ENCODE results near the gene ADGRL3. TPM values are rescaled to one million over a fixed set of nuclear protein-coding genes. Genes with fewer than 3 reads are reported as not detected.

Gene ADGRL3
- total RNA-seq, 1 experiment from 2014 or later, result 1.0 TPM

- in situ Hi-C loops (cut with HindIII; ENCODE audit: low pct_unique_long_range_greater_than_20kb, low sequenced_read_pairs), result no loop called here
- no peak for DNase-seq (ENCODE audit: low read depth, low spot score)
Observed at GRCh38 chr4:61246034-61246433, 45.9 kb downstream of the ADGRL3 start.

- in situ Hi-C loops (cut with HindIII; ENCODE audit: low pct_unique_long_range_greater_than_20kb, low sequenced_read_pairs), result no loop called here
Observed at GRCh38 chr4:61248705-61249104, 48.6 kb downstream of the ADGRL3 start.

GRCh38 chr4:61251129-61251528 is 51.0 kb downstream of the ADGRL3 start:
- no peak for DNase-seq (ENCODE audit: low read depth, low spot score)
- in situ Hi-C loops (cut with HindIII; ENCODE audit: low pct_unique_long_range_greater_than_20kb, low sequenced_read_pairs), result no loop called here

More at GRCh38 chr4:61248705-61249104, 48.6 kb downstream of the ADGRL3 start:
- no peak for DNase-seq (ENCODE audit: low read depth, low spot score)

- DNase-seq (ENCODE audit: low read depth, low spot score), result no peak
Observed at GRCh38 chr4:61254406-61254805, 54.3 kb downstream of the ADGRL3 start.

GRCh38 chr4:61273233-61273632 is 73.1 kb downstream of the ADGRL3 start:
- DNase-seq (ENCODE audit: low read depth, low spot score), result no peak
- in situ Hi-C loops (cut with HindIII; ENCODE audit: low pct_unique_long_range_greater_than_20kb, low sequenced_read_pairs), result no loop called here

More at GRCh38 chr4:61254406-61254805, 54.3 kb downstream of the ADGRL3 start:
- in situ Hi-C loops (cut with HindIII; ENCODE audit: low pct_unique_long_range_greater_than_20kb, low sequenced_read_pairs), result no loop called here

- in situ Hi-C loops (cut with HindIII; ENCODE audit: low pct_unique_long_range_greater_than_20kb, low sequenced_read_pairs), result no loop called here
- DNase-seq (ENCODE audit: low read depth, low spot score), result no peak
Observed at GRCh38 chr4:61274286-61274685, 74.2 kb downstream of the ADGRL3 start.

- DNase-seq (ENCODE audit: low read depth, low spot score), result no peak
- in situ Hi-C loops (cut with HindIII; ENCODE audit: low pct_unique_long_range_greater_than_20kb, low sequenced_read_pairs), result no loop called here
Observed at GRCh38 chr4:61275241-61275640, 75.1 kb downstream of the ADGRL3 start.

- in situ Hi-C loops (cut with HindIII; ENCODE audit: low pct_unique_long_range_greater_than_20kb, low sequenced_read_pairs), result no loop called here
- DNase-seq (ENCODE audit: low read depth, low spot score), result no peak
Observed at GRCh38 chr4:61276029-61276428, 75.9 kb downstream of the ADGRL3 start.

GRCh38 chr4:61277785-61278760 is 77.9 kb downstream of the ADGRL3 start:
- in situ Hi-C loops (cut with HindIII; ENCODE audit: low pct_unique_long_range_greater_than_20kb, low sequenced_read_pairs), result no loop called here
- DNase-seq (ENCODE audit: low read depth, low spot score), result no peak

- DNase-seq (ENCODE audit: low read depth, low spot score), result no peak
- in situ Hi-C loops (cut with HindIII; ENCODE audit: low pct_unique_long_range_greater_than_20kb, low sequenced_read_pairs), result no loop called here
Observed at GRCh38 chr4:61292322-61292721, 92.2 kb downstream of the ADGRL3 start.

- in situ Hi-C loops (cut with HindIII; ENCODE audit: low pct_unique_long_range_greater_than_20kb, low sequenced_read_pairs), result no loop called here
Observed at GRCh38 chr4:61293707-61294400, 93.7 kb downstream of the ADGRL3 start.

GRCh38 chr4:61294936-61295335 is 94.8 kb downstream of the ADGRL3 start:
- DNase-seq (ENCODE audit: low read depth, low spot score), result no peak
- in situ Hi-C loops (cut with HindIII; ENCODE audit: low pct_unique_long_range_greater_than_20kb, low sequenced_read_pairs), result no loop called here

More at GRCh38 chr4:61293707-61294400, 93.7 kb downstream of the ADGRL3 start:
- DNase-seq (ENCODE audit: low read depth, low spot score), result no peak

GRCh38 chr4:61296144-61296543 is 96.0 kb downstream of the ADGRL3 start:
- in situ Hi-C loops (cut with HindIII; ENCODE audit: low pct_unique_long_range_greater_than_20kb, low sequenced_read_pairs), result no loop called here
- DNase-seq (ENCODE audit: low read depth, low spot score), result no peak

- in situ Hi-C loops (cut with HindIII; ENCODE audit: low pct_unique_long_range_greater_than_20kb, low sequenced_read_pairs), result no loop called here
Observed at GRCh38 chr4:61298178-61298740, 98.1 kb downstream of the ADGRL3 start.

GRCh38 chr4:61299316-61299715 is 99.2 kb downstream of the ADGRL3 start:
- DNase-seq (ENCODE audit: low read depth, low spot score), result no peak
- in situ Hi-C loops (cut with HindIII; ENCODE audit: low pct_unique_long_range_greater_than_20kb, low sequenced_read_pairs), result no loop called here

More at GRCh38 chr4:61298178-61298740, 98.1 kb downstream of the ADGRL3 start:
- no peak for DNase-seq (ENCODE audit: low read depth, low spot score)

GRCh38 chr4:61300266-61300844 is 100.2 kb downstream of the ADGRL3 start:
- no peak for DNase-seq (ENCODE audit: low read depth, low spot score)
- in situ Hi-C loops (cut with HindIII; ENCODE audit: low pct_unique_long_range_greater_than_20kb, low sequenced_read_pairs), result no loop called here

- DNase-seq (ENCODE audit: low read depth, low spot score), result no peak
- in situ Hi-C loops (cut with HindIII; ENCODE audit: low pct_unique_long_range_greater_than_20kb, low sequenced_read_pairs), result no loop called here
Observed at GRCh38 chr4:61301271-61301670, 101.1 kb downstream of the ADGRL3 start.

- DNase-seq (ENCODE audit: low read depth, low spot score), result no peak
- in situ Hi-C loops (cut with HindIII; ENCODE audit: low pct_unique_long_range_greater_than_20kb, low sequenced_read_pairs), result no loop called here
Observed at GRCh38 chr4:61308033-61308432, 107.9 kb downstream of the ADGRL3 start.
